Left lobe of liver (tissue), 2 donors: ENCODE data around the gene MSANTD1. TPM values are rescaled to one million over a fixed set of nuclear protein-coding genes. Genes with fewer than 3 reads are reported as not detected.
A peak's percentile ranks its signal among the peaks of the same experiment; 100 is the strongest.

Source experiments
- ATAC-seq: fragments of 200-7000 bp; cut with Tn5 transposase; one replicate; pipeline ENCODE4 v1.9.1; 2020; ENCODE audit warnings: mild to moderate bottlenecking, moderate library complexity
- DNase-seq: peaks from one replicate; pipeline ENCODE4 v3.0.0-alpha.2; 2020; ENCODE audit warnings: low spot score
- total RNA-seq: library from RNA; stranded (reverse); gene quantifications from one replicate; pipeline ENCODE4 v1.2.1, GENCODE V29; 2021
- donor health status: DM: no; HTN: no; CAD: no; lungs with moderate emphysema.
- donor health status: DM: no; HTN: yes; CAD: no.

The MSANTD1 gene
- total RNA-seq, 1 donor from 2014 or later, result 1.1 TPM

GRCh38 chr4:3215256-3215655 is 33.7 kb upstream of the MSANTD1 start:
- ATAC-seq (no peak), DNase-seq (no peak)

- ATAC-seq (no peak), DNase-seq (no peak)
Observed at GRCh38 chr4:3215733-3216132, 33.2 kb upstream of the MSANTD1 start.

GRCh38 chr4:3217266-3217665 is 31.7 kb upstream of the MSANTD1 start:
- no peak for DNase-seq
- no peak for ATAC-seq

GRCh38 chr4:3217771-3218170 is 31.2 kb upstream of the MSANTD1 start:
- no peak for DNase-seq
- ATAC-seq, result no peak

GRCh38 chr4:3218824-3219760 is 29.9 kb upstream of the MSANTD1 start:
- ATAC-seq (no peak), DNase-seq (no peak)

- ATAC-seq (no peak), DNase-seq (no peak)
Observed at GRCh38 chr4:3219761-3220475, 29.0 kb upstream of the MSANTD1 start.

GRCh38 chr4:3220476-3221183 is 28.3 kb upstream of the MSANTD1 start:
- DNase-seq (no peak), ATAC-seq (no peak)

- DNase-seq, result no peak
- ATAC-seq, result no peak
Observed at GRCh38 chr4:3221184-3221494, 27.8 kb upstream of the MSANTD1 start.

- no peak for DNase-seq
- no peak for ATAC-seq
Observed at GRCh38 chr4:3221996-3222395, 27.0 kb upstream of the MSANTD1 start.

- DNase-seq (no peak), ATAC-seq (no peak)
Observed at GRCh38 chr4:3223346-3223745, 25.6 kb upstream of the MSANTD1 start.

- ATAC-seq, result no peak
- DNase-seq, result no peak
Observed at GRCh38 chr4:3223956-3224748, 24.8 kb upstream of the MSANTD1 start.

- DNase-seq (no peak), ATAC-seq (no peak)
Observed at GRCh38 chr4:3225071-3225850, 23.7 kb upstream of the MSANTD1 start.

- no peak for DNase-seq
- peak; percentile 35 for ATAC-seq
Observed at GRCh38 chr4:3225936-3226335, 23.0 kb upstream of the MSANTD1 start.

- DNase-seq, result no peak
- ATAC-seq, result peak; percentile 57
Observed at GRCh38 chr4:3226467-3226866, 22.5 kb upstream of the MSANTD1 start.

GRCh38 chr4:3226944-3227343 is 22.0 kb upstream of the MSANTD1 start:
- DNase-seq, result no peak
- ATAC-seq, result no peak

- DNase-seq (no peak), ATAC-seq (peak; percentile 25)
Observed at GRCh38 chr4:3227878-3228675, 20.9 kb upstream of the MSANTD1 start.

- DNase-seq, result no peak
- ATAC-seq, result no peak
Observed at GRCh38 chr4:3228881-3229280, 20.1 kb upstream of the MSANTD1 start.

- no peak for ATAC-seq
- DNase-seq, result no peak
Observed at GRCh38 chr4:3229328-3229727, 19.6 kb upstream of the MSANTD1 start.

GRCh38 chr4:3229964-3230363 is 19.0 kb upstream of the MSANTD1 start:
- DNase-seq, result no peak

More at GRCh38 chr4:3229964-3230363, 19.0 kb upstream of the MSANTD1 start:
- ATAC-seq, result no peak
